ENCODE data around the gene RAB3A.

Gene RAB3A

DNA sequence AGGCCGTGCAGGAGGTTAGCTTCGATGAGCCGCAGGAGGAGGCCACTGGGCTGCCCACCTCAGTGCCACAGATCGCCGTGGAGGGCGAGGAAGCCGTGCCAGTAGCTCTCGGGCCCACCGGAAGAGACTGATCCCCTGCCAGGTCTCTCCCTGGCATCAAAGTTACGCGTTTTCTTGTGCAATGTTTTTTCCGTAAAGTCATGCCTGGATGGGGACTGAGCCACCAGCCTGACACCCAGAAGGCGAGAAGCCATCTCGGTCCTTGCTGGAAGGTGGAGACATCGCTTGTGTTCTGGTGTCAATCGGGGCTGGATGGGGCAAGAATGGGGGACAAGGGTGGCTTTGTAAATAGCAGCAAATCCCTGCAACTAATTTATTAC lies 54.3 kb downstream of the RAB3A start:
- no peak for DNase-seq (ENCODE audit: low spot score)

DNA sequence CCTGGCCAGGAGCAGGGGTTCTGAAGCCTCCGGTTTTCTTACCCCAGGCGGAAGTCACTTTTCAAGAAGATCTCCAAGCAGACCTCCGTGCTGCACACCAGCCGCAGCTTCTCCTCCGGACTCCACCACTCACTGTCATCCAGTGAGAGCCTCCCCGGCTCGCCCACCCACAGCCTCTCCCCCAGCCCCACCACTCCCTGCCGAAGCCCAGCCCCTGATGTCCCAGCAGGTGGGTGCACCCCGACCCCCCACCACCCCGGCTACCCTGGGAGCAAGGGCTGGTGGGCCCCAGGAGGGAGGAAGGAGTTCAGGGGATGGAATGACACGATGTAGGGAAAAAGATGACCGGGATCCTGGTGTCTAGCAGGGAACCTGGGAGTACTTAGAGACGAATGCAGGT lies 56.4 kb downstream of the RAB3A start:
- no peak for DNase-seq (ENCODE audit: low spot score)
